Stimulated activated CD4-positive, alpha-beta T cell treated with anti-CD3 and anti-CD28 coated beads, TNF-alpha, amount 100 ng/mL, for 48 hours (primary cell): ENCODE data around the gene SLC2A9.

ENCODE experiments used
- DNase-seq, 3 donors: peaks; one replicate each; pipeline ENCODE4 v3.0.0-alpha.2; 2020; ENCODE audit warnings: low read depth in 3 of 3

The SLC2A9 gene

GRCh38 chr4:9963328-9963727 lies 58.0 kb downstream of the SLC2A9 start:
- no peak for DNase-seq

- DNase-seq: no peak
Measured at GRCh38 chr4:9962611-9963314, 58.5 kb downstream of the SLC2A9 start.

GRCh38 chr4:9954468-9954867 lies 66.8 kb downstream of the SLC2A9 start:
- no peak for DNase-seq

GRCh38 chr4:9953089-9953488 lies 68.2 kb downstream of the SLC2A9 start:
- DNase-seq: no peak

- DNase-seq: no peak
Measured at GRCh38 chr4:9952415-9952950, 68.8 kb downstream of the SLC2A9 start.

GRCh38 chr4:9949573-9949972 lies 71.7 kb downstream of the SLC2A9 start:
- DNase-seq: no peak

GRCh38 chr4:9947168-9948062 lies 73.9 kb downstream of the SLC2A9 start:
- no peak for DNase-seq

GRCh38 chr4:9946170-9946569 lies 75.1 kb downstream of the SLC2A9 start:
- DNase-seq: no peak

- no peak for DNase-seq
Measured at GRCh38 chr4:9944431-9945425, 76.6 kb downstream of the SLC2A9 start.

GRCh38 chr4:9943761-9944160 lies 77.5 kb downstream of the SLC2A9 start:
- DNase-seq: no peak

GRCh38 chr4:9942921-9943600 lies 78.2 kb downstream of the SLC2A9 start:
- no peak for DNase-seq

GRCh38 chr4:9942139-9942538 lies 79.2 kb downstream of the SLC2A9 start:
- DNase-seq: no peak

- DNase-seq: no peak
Measured at GRCh38 chr4:9940041-9940440, 81.3 kb downstream of the SLC2A9 start.

GRCh38 chr4:9938933-9939332 lies 82.4 kb downstream of the SLC2A9 start:
- no peak for DNase-seq

GRCh38 chr4:9937078-9937477 lies 84.2 kb downstream of the SLC2A9 start:
- no peak for DNase-seq

GRCh38 chr4:9936129-9936644 lies 85.1 kb downstream of the SLC2A9 start:
- DNase-seq: no peak

- no peak for DNase-seq
Measured at GRCh38 chr4:9933956-9934355, 87.3 kb downstream of the SLC2A9 start.

- DNase-seq: no peak
Measured at GRCh38 chr4:9933184-9933583, 88.1 kb downstream of the SLC2A9 start.

- no peak for DNase-seq
Measured at GRCh38 chr4:9932771-9933170, 88.5 kb downstream of the SLC2A9 start.

- no peak for DNase-seq
Measured at GRCh38 chr4:9931146-9931545, 90.2 kb downstream of the SLC2A9 start.

- no peak for DNase-seq
Measured at GRCh38 chr4:9929111-9929510, 92.2 kb downstream of the SLC2A9 start.
